NB4 (cell line): Measurements from ENCODE around the gene AK8.

ENCODE experiments used
- DNase-seq: peaks from one replicate; pipeline ENCODE4 v3.0.0; 2010; ENCODE audit warnings: low read depth
- H3K4me3 ChIP-seq: one replicate; pipeline ENCODE4 v1.5.1; 2011; ENCODE audit warnings: mild to moderate bottlenecking, low read depth, low read length, moderate library complexity
- CTCF ChIP-seq: IDR thresholded peaks from one replicate; pipeline ENCODE4 v1.5.1; 2012; ENCODE audit warnings: low read depth, low read length
- MAX ChIP-seq: IDR thresholded peaks from 2 replicates; pipeline ENCODE4 v1.6.1; 2011; ENCODE audit warnings: low read depth, low read length
- MYC ChIP-seq: IDR thresholded peaks from 2 replicates; pipeline ENCODE4 v1.6.1; 2011; ENCODE audit warnings: low read depth, low read length
- POLR2A ChIP-seq: IDR thresholded peaks from 2 replicates; pipeline ENCODE4 v1.6.1; 2011; ENCODE audit warnings: mild to moderate bottlenecking; ENCODE audit not compliant: insufficient read length; ENCODE audit errors: extremely low read depth

AK8 gene

GRCh38 chr9:132849185-132849706 lies 28.8 kb downstream of the AK8 start:
- peak; percentile 9 for DNase-seq
- no peak for TF ChIP-seq POLR2A
- no peak for TF ChIP-seq MAX
- no peak for TF ChIP-seq MYC
- no peak for TF ChIP-seq CTCF
- H3K4me3 ChIP-seq = no peak overlapping the region

DNA sequence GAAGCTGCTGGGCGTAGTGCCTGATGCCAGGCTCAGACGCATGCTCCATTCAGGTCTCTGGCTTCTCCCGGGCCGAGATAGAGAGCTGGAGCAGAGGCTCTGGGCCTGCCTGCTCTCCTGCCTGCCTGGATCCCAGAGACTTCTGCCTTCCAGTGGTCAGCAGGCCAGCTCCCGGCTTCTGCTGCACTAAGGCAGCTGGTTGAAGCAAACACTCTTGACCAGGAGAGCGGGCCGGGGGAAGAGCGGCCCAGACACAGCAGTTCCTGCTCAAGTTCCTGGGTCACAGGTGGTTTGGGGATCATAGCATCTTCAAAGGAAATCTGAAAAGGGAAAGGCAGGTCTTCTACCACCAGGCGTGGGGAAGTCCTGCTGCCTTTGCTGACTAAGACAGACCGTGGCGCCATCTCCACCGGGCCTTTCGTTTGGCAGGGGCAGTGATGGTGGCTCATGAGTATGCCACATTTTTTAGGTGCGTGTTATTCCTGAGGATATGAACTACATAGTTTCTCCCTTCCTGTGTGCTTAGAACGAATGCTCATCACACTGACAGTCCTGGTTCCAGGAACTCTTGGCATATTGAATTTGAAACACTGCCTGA lies 31.1 kb downstream of the AK8 start:
- no peak for DNase-seq
- H3K4me3 ChIP-seq = no peak overlapping the region
- TF ChIP-seq MAX (no peak), POLR2A (no peak)

GRCh38 chr9:132846109-132846917 lies 31.8 kb downstream of the AK8 start:
- TF ChIP-seq CTCF (no peak), POLR2A (no peak), MYC (no peak), MAX (no peak)
- H3K4me3 ChIP-seq = no peak overlapping the region
- DNase-seq = no peak

DNA sequence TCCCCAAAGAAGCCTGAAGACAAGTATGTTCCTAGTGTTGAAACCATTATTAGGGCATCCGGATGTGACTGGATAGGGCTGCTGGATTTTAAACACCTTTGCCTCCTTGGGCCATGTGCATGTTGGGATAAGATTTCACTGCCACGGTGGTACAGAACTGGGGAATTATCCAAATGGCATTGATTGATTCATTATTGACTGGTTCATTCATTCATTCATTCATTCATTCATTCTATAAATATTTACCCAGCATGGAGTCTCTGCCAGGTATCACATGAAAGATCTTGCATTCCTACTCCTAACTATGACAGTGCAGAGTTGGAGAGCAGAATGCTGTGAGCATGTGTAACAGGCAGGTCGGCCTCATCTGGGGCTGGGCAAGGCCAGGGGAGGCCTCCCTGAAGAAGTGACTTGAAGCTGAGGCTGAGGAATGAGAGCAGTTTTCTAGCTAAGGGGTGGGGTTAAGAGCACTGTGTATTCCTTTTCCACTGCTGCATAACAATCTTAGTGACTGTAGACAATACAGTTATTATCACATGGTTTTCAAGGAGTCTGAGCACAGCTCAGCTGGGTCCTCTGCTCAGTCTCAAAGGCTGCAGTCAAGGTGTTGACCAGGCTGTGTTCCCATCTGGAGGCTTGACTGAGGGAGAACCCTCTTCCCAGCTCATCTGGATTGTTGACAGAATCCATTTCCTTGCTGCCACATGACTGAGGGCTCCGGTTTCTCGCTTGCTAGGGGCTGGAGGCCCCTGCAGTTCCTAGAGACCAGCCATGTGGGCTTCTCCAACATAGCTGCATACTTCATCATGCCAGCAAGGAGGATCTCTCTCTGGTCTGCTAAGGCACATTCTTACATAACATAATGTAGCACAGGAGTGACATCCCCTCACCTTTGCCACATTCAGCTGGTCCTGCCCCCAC lies 35.7 kb downstream of the AK8 start:
- DNase-seq = no peak
- TF ChIP-seq MYC (no peak), MAX (no peak), POLR2A (no peak), CTCF (no peak)

DNA sequence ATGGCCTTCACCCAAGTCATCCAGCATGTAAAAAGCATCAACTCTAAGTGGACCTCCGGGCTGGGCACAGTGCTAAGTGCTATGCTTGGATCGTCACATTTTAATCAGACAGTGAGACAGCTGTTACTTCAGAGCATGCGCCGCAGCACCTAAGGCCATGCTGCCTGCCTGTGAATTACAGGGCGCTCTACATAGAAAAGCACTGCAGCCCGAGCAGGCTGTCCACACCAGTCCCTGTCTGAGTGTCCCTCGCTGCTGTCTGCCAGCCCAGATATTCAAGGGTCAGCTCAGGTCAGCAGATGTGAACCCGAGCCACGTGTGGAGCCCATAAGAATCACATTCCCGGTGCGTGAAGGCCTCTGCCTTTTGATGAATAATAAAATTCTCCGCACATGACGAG lies 37.1 kb downstream of the AK8 start:
- TF ChIP-seq MAX (no peak), POLR2A (no peak), CTCF (no peak), MYC (no peak)
- DNase-seq = no peak

More for the DNA sequence above, 35.7 kb downstream of the AK8 start:
- H3K4me3 ChIP-seq = no peak overlapping the region

More for the DNA sequence above, 37.1 kb downstream of the AK8 start:
- no peak overlapping the region for H3K4me3 ChIP-seq
